ENCODE measurements around the gene VPS8. TPM values are rescaled to one million over a fixed set of nuclear protein-coding genes. Genes with fewer than 3 reads are reported as not detected.
A peak's percentile ranks its signal among the peaks of the same experiment; 100 is the strongest.
"Not testable (repeated sequence)": the region's sequence is repeated elsewhere in the genome, so short reads cannot be mapped to it uniquely, and the experiment has no call there.

Gene VPS8
- total RNA-seq, 1 experiment from 2014 or later: 39.7 TPM

DNA sequence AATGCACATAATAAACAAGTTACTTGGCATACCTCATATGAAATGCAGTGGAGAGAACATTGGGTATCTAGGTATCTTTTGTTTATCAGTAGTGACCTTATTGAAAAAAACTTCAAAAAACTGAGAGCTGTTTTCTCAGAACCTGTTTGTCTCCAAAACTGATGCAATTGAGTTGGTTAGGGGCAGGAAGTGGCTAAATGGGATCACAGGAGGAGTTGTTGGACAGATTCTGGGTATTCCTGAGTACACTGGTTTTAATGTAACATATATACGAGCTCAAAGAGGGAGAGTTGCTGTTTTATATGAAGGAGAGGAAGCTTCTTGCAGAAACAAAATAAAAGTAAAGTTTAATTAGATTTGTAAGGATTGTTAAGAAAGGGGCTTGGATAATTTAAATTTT, 181.4 kb downstream of the VPS8 start:
- Histone ChIP-seq H3K27me3 (ENCODE audit: insufficient read depth, low read length) (no peaks in the 10 kb centered on the region), H4K91ac (ENCODE audit: insufficient read length, low read depth, low read length) (no peak overlapping the region), H2BK12ac (ENCODE audit: insufficient read length, low read depth, low read length) (no peak overlapping the region), H3K27ac (ENCODE audit: insufficient read length, low read depth, low read length) (no peak overlapping the region), H3K4me1 (ENCODE audit: insufficient read depth, low read length) (no peaks in the 10 kb centered on the region), H3K18ac (ENCODE audit: insufficient read length, low read depth, low read length) (no peak overlapping the region), H3K56ac (ENCODE audit: insufficient read length, low read depth, low read length) (no peak overlapping the region), H3K23me2 (ENCODE audit: insufficient read length, low read depth, low read length, poor library complexity, severe bottlenecking) (no peaks in the 10 kb centered on the region), H2BK20ac (ENCODE audit: low read depth, low read length, poor library complexity, severe bottlenecking) (no peak overlapping the region), H2AFZ (ENCODE audit: low read length) (no peak overlapping the region), H3T11ph (ENCODE audit: low read length) (no peak overlapping the region), H3K23ac (ENCODE audit: insufficient read length, low read depth, low read length) (no peak overlapping the region), H3K9ac (ENCODE audit: extremely low read depth, insufficient read length, low read length) (no peak overlapping the region), H4K20me1 (ENCODE audit: control insufficient read depth, insufficient read depth, insufficient read length) (no peaks in the 10 kb centered on the region), H3K79me2 (ENCODE audit: insufficient read depth, low read length) (no peaks in the 10 kb centered on the region; the same call in 1 of the 2 replicates), H3K4ac (ENCODE audit: low read depth, low read length) (no peak overlapping the region), H4K5ac (ENCODE audit: insufficient read length, low read depth, low read length) (no peak overlapping the region), H3K14ac (ENCODE audit: insufficient read depth, low read length) (no peak overlapping the region), H3K9me3 (ENCODE audit: control insufficient read depth, low read depth, low read length) (no peaks in the 10 kb centered on the region), H2BK120ac (ENCODE audit: low read depth, low read length, poor library complexity, severe bottlenecking) (no peak overlapping the region), H2BK15ac (ENCODE audit: low read depth, low read length) (no peak overlapping the region), H3K79me1 (ENCODE audit: insufficient read depth, low read depth, low read length, poor library complexity, severe bottlenecking) (no peaks in the 10 kb centered on the region), H2BK5ac (ENCODE audit: insufficient read length, low read length) (no peak overlapping the region), H3K4me2 (ENCODE audit: insufficient read depth, insufficient read length, low read length) (no peak overlapping the region), H2AK5ac (ENCODE audit: insufficient read length, low read length) (no peak overlapping the region), H4K8ac (replicated peaks; ENCODE audit: insufficient read length, low read depth, low read length) (no peak overlapping the region)
- Mint-ChIP-seq H3K36me3 (ENCODE audit: insufficient read depth in 1 of 3, low read depth in 3 of 3) (peaks cover 9 to 18% (median 12%) of the 10 kb centered on the region in 3 experiments; a peak in 6 of 7 replicates), H3K9me3 (no peaks in the 10 kb centered on the region), H3K27me3 (ENCODE audit: low read depth) (no peaks in the 10 kb centered on the region), H3K27ac (peak overlapping the region in 1 of 3 experiments; percentile 60; a peak in 2 of 7 replicates), H3K4me1 (no peaks in the 10 kb centered on the region), H3K4me3 (no peak overlapping the region)
- TF ChIP-seq CTCF (conservative IDR thresholded peaks at IDR 0.05): no peak
- WGBS (ENCODE audit: extremely low coverage, insufficient read length, low lambda C conversion rate): no CpG with 5 or more reads among the region's 1 CpG
- no peak for DNase-seq

DNA sequence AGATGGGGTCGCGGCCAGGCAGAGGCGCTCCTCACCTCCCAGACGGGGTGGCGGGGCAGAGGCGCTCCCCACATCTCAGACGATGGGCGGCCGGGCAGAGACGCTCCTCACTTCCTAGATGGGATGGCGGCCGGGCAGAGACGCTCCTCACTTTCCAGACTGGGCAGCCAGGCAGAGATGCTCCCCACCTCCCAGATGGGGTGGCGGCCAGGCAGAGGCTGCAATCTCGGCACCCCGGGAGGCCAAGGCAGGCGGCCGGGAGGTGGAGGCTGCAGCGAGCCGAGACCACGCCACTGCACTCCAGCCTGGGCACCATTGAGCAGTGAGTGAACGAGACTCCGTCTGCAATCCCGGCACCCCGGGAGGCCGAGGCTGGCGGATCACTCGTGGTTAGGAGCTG, 191.9 kb downstream of the VPS8 start:
- H3K27ac ChIP-seq (ENCODE audit: insufficient read length, low read depth, low read length); H3K9me3 ChIP-seq (ENCODE audit: control insufficient read depth, low read depth, low read length); H3K79me1 ChIP-seq (ENCODE audit: insufficient read depth, low read depth, low read length, poor library complexity, severe bottlenecking); H3K18ac ChIP-seq (ENCODE audit: insufficient read length, low read depth, low read length); H4K5ac ChIP-seq (ENCODE audit: insufficient read length, low read depth, low read length); H3K9ac ChIP-seq (ENCODE audit: extremely low read depth, insufficient read length, low read length); H2BK5ac ChIP-seq (ENCODE audit: insufficient read length, low read length); H2AK5ac ChIP-seq (ENCODE audit: insufficient read length, low read length); H3T11ph ChIP-seq (ENCODE audit: low read length); H3K4ac ChIP-seq (ENCODE audit: low read depth, low read length); DNase-seq; H4K91ac ChIP-seq (ENCODE audit: insufficient read length, low read depth, low read length); H2BK12ac ChIP-seq (ENCODE audit: insufficient read length, low read depth, low read length); H3K4me3 Mint-ChIP-seq; H2BK20ac ChIP-seq (ENCODE audit: low read depth, low read length, poor library complexity, severe bottlenecking); H3K4me2 ChIP-seq (ENCODE audit: insufficient read depth, insufficient read length, low read length); H3K27me3 ChIP-seq (ENCODE audit: insufficient read depth, low read length); H4K8ac ChIP-seq (replicated peaks; ENCODE audit: insufficient read length, low read depth, low read length); H3K56ac ChIP-seq (ENCODE audit: insufficient read length, low read depth, low read length); H4K20me1 ChIP-seq (ENCODE audit: control insufficient read depth, insufficient read depth, insufficient read length); H3K79me2 ChIP-seq (ENCODE audit: insufficient read depth, low read length); H3K23ac ChIP-seq (ENCODE audit: insufficient read length, low read depth, low read length); H2BK120ac ChIP-seq (ENCODE audit: low read depth, low read length, poor library complexity, severe bottlenecking); H3K14ac ChIP-seq (ENCODE audit: insufficient read depth, low read length); H2BK15ac ChIP-seq (ENCODE audit: low read depth, low read length); H3K27me3 Mint-ChIP-seq (ENCODE audit: low read depth); H2AFZ ChIP-seq (ENCODE audit: low read length); H3K23me2 ChIP-seq (ENCODE audit: insufficient read length, low read depth, low read length, poor library complexity, severe bottlenecking); H3K4me1 ChIP-seq (ENCODE audit: insufficient read depth, low read length); H3K27ac Mint-ChIP-seq: not testable (repeated sequence)
- H3K9me3 Mint-ChIP-seq: peaks cover 6 to 15% of the 10 kb centered on the region in 2 experiments
- H3K4me1 Mint-ChIP-seq: peaks cover 9 to 11% of the 10 kb centered on the region in 2 experiments; a peak in 3 of 4 replicates
- WGBS (ENCODE audit: extremely low coverage, insufficient read length, low lambda C conversion rate): no CpG with 5 or more reads among the region's 28 CpGs
- H3K36me3 Mint-ChIP-seq (ENCODE audit: insufficient read depth in 1 of 3, low read depth in 3 of 3): peaks cover 43 to 63% (median 55%) of the 10 kb centered on the region in 3 experiments
